Thyroid gland (tissue), 4 donors: ENCODE results near the gene GNG7. TPM values are rescaled to one million over a fixed set of nuclear protein-coding genes. Genes with fewer than 3 reads are reported as not detected.
A peak's percentile ranks its signal among the peaks of the same experiment; 100 is the strongest.
"Not testable (repeated sequence)": the region's sequence is repeated elsewhere in the genome, so short reads cannot be mapped to it uniquely, and the experiment has no call there.

ENCODE experiments used
- DNase-seq, 2 donors: peaks; one replicate each; pipeline ENCODE4 v3.0.0-alpha.2; 2019
- H3K27ac ChIP-seq, 3 donors: fragments of 200-600 bp; sonication (generic); 1 replicate in 2 of 3; 2 replicates in 1 of 3; pipeline ENCODE4 v1.5.1; 2016 to 2019; ENCODE audit warnings: mild to moderate bottlenecking in 1 of 3, moderate library complexity in 1 of 3
- H3K27me3 ChIP-seq: fragments of 200-600 bp; sonication (generic); one replicate; pipeline ENCODE4 v1.5.1; 2019
- H3K36me3 ChIP-seq, 2 donors: fragments of 200-600 bp; sonication (generic); one replicate each; pipeline ENCODE4 v1.5.1; 2016 to 2019
- H3K4me1 ChIP-seq, 2 donors: fragments of 200-600 bp; sonication (generic); one replicate each; pipeline ENCODE4 v1.5.1; 2017 to 2019
- H3K4me3 ChIP-seq, 3 donors: fragments of 200-600 bp; sonication (generic); replicated peaks in 1 of 3; 1 replicate in 2 of 3; 2 replicates in 1 of 3; pipeline ENCODE4 v1.5.1; 2016; ENCODE audit warnings: mild to moderate bottlenecking in 1 of 3
- H3K9me3 ChIP-seq: fragments of 200-600 bp; sonication (generic); one replicate; pipeline ENCODE4 v1.5.1; 2017
- POLR2A ChIP-seq, 2 donors: fragments of 450-650 bp; IDR thresholded peaks; one replicate each; pipeline ENCODE4 v1.6.1; 2017; ENCODE audit warnings: antibody characterized with exemption in 2 of 2, mild to moderate bottlenecking in 2 of 2, moderate library complexity in 1 of 2
- WGBS, 2 donors: methylation state at CpG; one replicate each; pipeline ENCODE4 v1.1.5; 2017; 5-methylcytosine and 5-hydroxymethylcytosine counted together
- intact Hi-C: fragments of 100-400 bp; cut with DNase I; formaldehyde crosslinking; loops from one replicate; pipeline ENCODE4 v1.15.1; 2023
- total RNA-seq, 4 donors: library from RNA; depleted of rRNA; stranded (reverse); fragments of >200 nt; gene quantifications; one replicate each; pipeline ENCODE4 v1.2.3, GENCODE V29; 2016
- TF ChIP-seq, protein P1 (sequence below), 6 experiments: fragments of 200-600 bp in 3 of 6; fragments of 450-650 bp in 3 of 6; sonication (generic) in 3 of 6; IDR thresholded peaks; one replicate each; pipeline ENCODE4 v1.5.1; 2016 to 2019; ENCODE audit warnings: antibody characterized with exemption in 6 of 6, mild to moderate bottlenecking in 2 of 6, inconsistent platforms in 1 of 6, moderate library complexity in 1 of 6

The GNG7 gene
- total RNA-seq, 4 donors from 2014 or later = 3.8 to 6.9 (median 5.6) TPM

DNA sequence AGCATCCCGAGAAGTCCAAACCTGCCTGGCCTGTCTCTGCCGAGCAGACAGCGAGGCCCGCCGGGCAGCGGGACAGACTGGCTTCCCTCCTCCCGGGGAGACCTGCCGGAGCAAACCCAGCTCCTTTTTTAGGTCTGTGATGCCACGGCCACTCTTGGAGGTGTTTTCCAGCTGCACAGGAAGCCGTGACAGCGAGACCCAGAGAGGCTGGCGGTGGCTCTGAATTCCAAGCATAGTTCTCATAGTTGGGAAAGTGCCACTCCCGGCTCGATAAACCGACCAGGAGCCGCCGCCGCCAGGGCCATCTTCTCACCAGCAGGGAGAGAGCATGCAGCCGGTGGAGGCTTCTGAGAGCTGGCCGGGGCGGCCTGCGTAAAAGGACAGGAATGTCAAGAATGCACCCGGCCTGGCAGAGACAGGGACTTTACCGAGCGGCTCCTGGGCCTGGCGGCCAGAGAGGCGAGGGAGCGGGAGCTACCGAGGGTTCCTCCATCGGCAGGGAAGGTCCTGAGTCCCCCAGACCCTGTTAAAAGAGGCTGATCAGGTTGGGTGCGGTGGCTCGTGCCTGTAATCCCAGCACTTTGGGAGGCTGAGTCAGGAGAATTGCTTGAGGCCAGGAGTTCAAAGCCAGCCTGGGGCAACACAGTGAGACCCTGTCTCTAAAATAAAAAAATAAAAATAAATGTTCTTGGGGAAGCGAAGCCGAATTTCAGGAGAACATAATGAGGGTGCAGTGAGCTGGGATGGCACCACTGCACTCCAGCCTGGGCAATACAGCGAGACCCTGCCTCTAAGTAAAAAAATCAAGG, 161.6 kb downstream of the GNG7 start:
- Histone ChIP-seq H3K27ac (peak overlapping the region; percentile 99 to 100 (median 100)), H3K4me1 (peaks cover 52 to 57% of the 10 kb centered on the region in 2 donors), H3K4me3 (no peak overlapping the region), H3K36me3 (no peaks in the 10 kb centered on the region), H3K27me3 (no peaks in the 10 kb centered on the region), H3K9me3 (no peaks in the 10 kb centered on the region)
- TF ChIP-seq, protein P1, sequence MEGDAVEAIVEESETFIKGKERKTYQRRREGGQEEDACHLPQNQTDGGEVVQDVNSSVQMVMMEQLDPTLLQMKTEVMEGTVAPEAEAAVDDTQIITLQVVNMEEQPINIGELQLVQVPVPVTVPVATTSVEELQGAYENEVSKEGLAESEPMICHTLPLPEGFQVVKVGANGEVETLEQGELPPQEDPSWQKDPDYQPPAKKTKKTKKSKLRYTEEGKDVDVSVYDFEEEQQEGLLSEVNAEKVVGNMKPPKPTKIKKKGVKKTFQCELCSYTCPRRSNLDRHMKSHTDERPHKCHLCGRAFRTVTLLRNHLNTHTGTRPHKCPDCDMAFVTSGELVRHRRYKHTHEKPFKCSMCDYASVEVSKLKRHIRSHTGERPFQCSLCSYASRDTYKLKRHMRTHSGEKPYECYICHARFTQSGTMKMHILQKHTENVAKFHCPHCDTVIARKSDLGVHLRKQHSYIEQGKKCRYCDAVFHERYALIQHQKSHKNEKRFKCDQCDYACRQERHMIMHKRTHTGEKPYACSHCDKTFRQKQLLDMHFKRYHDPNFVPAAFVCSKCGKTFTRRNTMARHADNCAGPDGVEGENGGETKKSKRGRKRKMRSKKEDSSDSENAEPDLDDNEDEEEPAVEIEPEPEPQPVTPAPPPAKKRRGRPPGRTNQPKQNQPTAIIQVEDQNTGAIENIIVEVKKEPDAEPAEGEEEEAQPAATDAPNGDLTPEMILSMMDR (IDR thresholded peaks at IDR 0.05) = peak in 5 of 6 experiments; percentile 19 to 65 (median 53)
- peak in 1 of 2 donors; percentile 82 for TF ChIP-seq POLR2A (IDR thresholded peaks at IDR 0.05)
- intact Hi-C loops = loop anchor here (5.0 to 10.0 kb wide), 2 partner anchors 64 to 74 kb away; partner anchors contain the start of gene GADD45B
- DNase-seq = peak; percentile 99
- WGBS, 2 donors = 14 to 29% methylated on average over 26 to 27 of the region's 35 CpGs

DNA sequence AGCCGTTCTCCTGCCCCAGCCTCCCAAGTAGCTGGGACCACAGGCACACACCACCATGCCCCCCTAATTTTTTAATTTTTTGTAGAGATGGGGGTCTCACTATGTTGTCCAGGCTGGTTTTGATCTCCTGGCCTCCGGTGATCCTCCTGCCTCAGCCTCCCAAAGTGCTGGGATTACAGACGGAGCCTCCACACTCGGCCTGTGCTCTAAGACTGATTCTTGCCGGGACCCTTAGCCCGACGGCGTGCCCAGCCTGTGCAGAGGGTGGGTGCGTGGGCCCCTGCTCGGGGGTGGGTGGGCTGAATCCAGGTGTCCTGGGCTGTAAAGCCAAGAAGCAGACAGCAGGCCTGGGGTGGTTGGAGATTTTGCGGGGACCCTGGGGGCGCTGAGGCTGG, 162.2 kb downstream of the GNG7 start:
- Histone ChIP-seq H3K4me3 (no peak overlapping the region), H3K27me3 (no peaks in the 10 kb centered on the region), H3K9me3 (no peaks in the 10 kb centered on the region), H3K4me1 (peaks cover 46 to 51% of the 10 kb centered on the region in 2 donors), H3K27ac (peak overlapping the region; percentile 99 to 100 (median 100)), H3K36me3 (no peaks in the 10 kb centered on the region)
- no peak for TF ChIP-seq POLR2A (IDR thresholded peaks at IDR 0.05)
- TF ChIP-seq, protein P1 (IDR thresholded peaks at IDR 0.05) = no peak
- WGBS, 2 donors = 83 to 85% methylated on average over 6 to 10 of the region's 12 CpGs
- intact Hi-C loops = loop anchor here (5.0 to 10.0 kb wide), 2 partner anchors 63 to 75 kb away; partner anchors contain the start of gene GADD45B
- DNase-seq = no peak

DNA sequence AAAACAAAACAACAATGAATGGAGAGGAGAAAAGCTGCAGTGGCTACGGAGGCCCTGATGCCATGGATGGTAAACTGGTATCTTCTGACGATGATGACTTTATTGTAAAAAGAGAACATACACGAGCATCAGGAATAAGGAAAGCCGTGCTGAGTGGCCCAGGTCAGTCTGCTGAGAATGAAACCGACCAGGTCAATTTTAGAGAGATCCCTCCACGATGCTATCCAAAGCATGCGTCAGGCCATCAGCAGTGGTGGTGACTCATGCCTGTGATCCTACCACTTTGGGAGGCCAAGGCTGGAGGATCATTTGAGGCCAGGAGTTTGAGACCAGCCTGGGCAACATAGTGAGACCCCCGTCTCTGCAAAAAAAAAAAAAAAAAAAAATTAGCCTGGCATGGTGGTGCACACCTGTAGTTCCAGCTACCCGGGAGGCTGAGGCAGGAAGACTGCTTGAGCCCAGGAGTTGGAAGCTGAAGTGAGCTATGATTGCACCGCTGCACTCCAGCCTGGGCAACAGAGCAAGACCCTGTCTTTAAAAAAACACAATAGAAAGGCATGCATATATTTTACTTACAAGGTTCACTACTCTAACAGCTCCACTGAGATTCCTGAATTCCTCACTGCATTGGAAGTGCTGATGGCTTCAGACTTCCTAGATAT, 164.3 kb downstream of the GNG7 start:
- Histone ChIP-seq H3K36me3 (no peaks in the 10 kb centered on the region), H3K27me3 (no peaks in the 10 kb centered on the region), H3K4me1 (peaks cover 28 to 33% of the 10 kb centered on the region in 2 donors), H3K9me3 (no peaks in the 10 kb centered on the region), H3K4me3 (no peak overlapping the region), H3K27ac (no peak overlapping the region)
- DNase-seq = no peak
- TF ChIP-seq, protein P1 (IDR thresholded peaks at IDR 0.05) = no peak
- no peak for TF ChIP-seq POLR2A (IDR thresholded peaks at IDR 0.05)
- 89 to 95% methylated on average over 10 of the region's 10 CpGs for WGBS, 2 donors
- intact Hi-C loops = loop anchor here (5.0 kb wide), 1 partner anchor 41 kb away; no protein-coding TSS in a partner anchor

DNA sequence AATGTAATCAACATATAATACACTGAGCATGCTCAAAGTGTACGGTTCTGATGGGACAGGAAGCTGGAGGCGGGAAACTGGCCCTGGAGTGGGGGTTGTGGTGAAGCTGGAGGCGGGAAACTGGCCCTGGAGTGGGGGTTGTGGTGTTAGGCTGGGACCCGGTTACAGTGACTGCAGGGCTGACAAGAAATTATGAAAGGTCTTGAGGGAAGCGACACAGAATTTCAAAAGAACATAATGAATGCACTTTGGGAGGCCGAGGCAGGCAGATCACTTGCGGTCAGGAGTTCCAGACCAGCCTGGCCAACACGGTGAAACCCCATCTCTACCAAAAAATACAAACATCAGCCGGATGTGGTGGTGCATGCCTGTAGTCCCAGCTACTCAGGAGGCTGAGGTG, 164.9 kb downstream of the GNG7 start:
- peaks cover 21 to 27% of the 10 kb centered on the region in 2 donors for H3K4me1 ChIP-seq
- not testable (repeated sequence) for H3K9me3 ChIP-seq, H3K27ac ChIP-seq, DNase-seq, H3K36me3 ChIP-seq, H3K27me3 ChIP-seq, H3K4me3 ChIP-seq
- intact Hi-C loops = loop anchor here (5.0 kb wide), 1 partner anchor 40 kb away; no protein-coding TSS in a partner anchor
- WGBS, 2 donors = 90% methylated on average over 9 of the region's 9 CpGs

DNA sequence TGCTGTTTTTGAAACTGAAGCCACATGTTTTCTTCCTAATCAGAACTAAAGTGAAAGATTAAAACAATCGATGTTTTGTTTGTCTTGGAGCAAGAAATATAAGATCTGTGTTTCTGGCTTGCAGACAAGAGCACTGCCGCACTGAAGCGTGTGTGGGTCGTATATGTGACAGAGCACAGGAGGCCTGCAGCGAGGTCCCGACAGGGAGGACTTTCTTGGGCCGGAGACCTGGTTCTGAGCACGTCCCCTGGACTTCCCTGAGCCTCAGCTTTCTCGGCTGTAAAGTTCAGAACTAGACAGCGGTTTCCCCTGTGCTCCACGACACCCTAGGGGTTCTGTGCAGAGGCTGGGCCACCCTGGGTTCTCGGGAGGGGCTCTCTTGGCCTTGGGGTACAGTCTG, 166.0 kb downstream of the GNG7 start:
- Histone ChIP-seq H3K27me3 (no peaks in the 10 kb centered on the region), H3K36me3 (no peaks in the 10 kb centered on the region), H3K4me3 (no peak overlapping the region), H3K9me3 (no peaks in the 10 kb centered on the region), H3K27ac (no peak overlapping the region), H3K4me1 (peaks cover 12 to 16% of the 10 kb centered on the region in 2 donors)
- no peak for DNase-seq
- WGBS, 2 donors = 72 to 86% methylated on average over 12 of the region's 12 CpGs
- intact Hi-C loops = loop anchor here (5.0 kb wide), 1 partner anchor 39 kb away; no protein-coding TSS in a partner anchor
- TF ChIP-seq POLR2A (IDR thresholded peaks at IDR 0.05) = no peak
- TF ChIP-seq, protein P1 (IDR thresholded peaks at IDR 0.05) = no peak
